ENCODE data around the gene TUSC2. TPM values are rescaled to one million over a fixed set of nuclear protein-coding genes. Genes with fewer than 3 reads are reported as not detected.

TUSC2 gene
- total RNA-seq, 1 experiment from 2014 or later: 34.0 TPM

DNA sequence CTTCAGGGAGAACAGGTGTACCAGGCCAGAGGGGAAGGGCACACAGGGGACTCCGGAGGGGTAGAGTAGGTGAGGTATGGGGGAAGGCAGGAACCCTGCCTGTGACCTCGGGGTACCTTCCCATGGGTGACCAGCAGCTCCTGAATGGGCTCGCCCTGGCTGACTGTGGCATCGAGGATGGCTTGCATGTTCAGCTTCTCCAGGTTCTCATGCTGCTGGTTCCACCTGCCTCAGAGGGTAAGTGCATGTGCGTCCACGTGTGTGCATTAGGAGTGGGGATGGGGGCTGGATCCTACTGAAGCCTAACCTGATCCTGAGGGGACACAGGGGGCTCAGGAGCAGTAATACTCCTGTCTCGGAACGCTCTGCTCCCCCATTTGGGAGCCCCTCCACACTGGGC lies 17.0 kb upstream of the TUSC2 start:
- no peak overlapping the region for H2AFZ ChIP-seq (ENCODE audit: low read depth, low read length, poor library complexity, severe bottlenecking)
- no peaks in the 10 kb centered on the region for H3K9me3 ChIP-seq (ENCODE audit: control insufficient read depth in 1 of 2, insufficient read depth in 1 of 2, low read depth in 1 of 2, low read length in 2 of 2)
- H3K9ac ChIP-seq (ENCODE audit: low read length): no peak overlapping the region
- no peak overlapping the region; the same call in 1 of the 2 replicates for H3K27ac ChIP-seq (ENCODE audit: low read depth, low read length)
- peaks cover 8% of the 10 kb centered on the region for H3K79me2 ChIP-seq (ENCODE audit: insufficient read depth, low read length)
- peaks cover 12 to 47% of the 10 kb centered on the region in 2 experiments for H3K4me1 ChIP-seq (ENCODE audit: control insufficient read depth in 1 of 2, insufficient read depth in 2 of 2, low read length in 2 of 2)
- intact Hi-C loops (cut with micrococcal nuclease): loop anchor here (5.0 kb wide), 1 partner anchor 267 kb away; the partner anchor contains the start of gene CISH
- no peaks in the 10 kb centered on the region for H4K20me1 ChIP-seq (ENCODE audit: insufficient read depth)
- no peaks in the 10 kb centered on the region for H3K27me3 ChIP-seq (ENCODE audit: insufficient read depth, low read length)
- TF ChIP-seq, protein P1, sequence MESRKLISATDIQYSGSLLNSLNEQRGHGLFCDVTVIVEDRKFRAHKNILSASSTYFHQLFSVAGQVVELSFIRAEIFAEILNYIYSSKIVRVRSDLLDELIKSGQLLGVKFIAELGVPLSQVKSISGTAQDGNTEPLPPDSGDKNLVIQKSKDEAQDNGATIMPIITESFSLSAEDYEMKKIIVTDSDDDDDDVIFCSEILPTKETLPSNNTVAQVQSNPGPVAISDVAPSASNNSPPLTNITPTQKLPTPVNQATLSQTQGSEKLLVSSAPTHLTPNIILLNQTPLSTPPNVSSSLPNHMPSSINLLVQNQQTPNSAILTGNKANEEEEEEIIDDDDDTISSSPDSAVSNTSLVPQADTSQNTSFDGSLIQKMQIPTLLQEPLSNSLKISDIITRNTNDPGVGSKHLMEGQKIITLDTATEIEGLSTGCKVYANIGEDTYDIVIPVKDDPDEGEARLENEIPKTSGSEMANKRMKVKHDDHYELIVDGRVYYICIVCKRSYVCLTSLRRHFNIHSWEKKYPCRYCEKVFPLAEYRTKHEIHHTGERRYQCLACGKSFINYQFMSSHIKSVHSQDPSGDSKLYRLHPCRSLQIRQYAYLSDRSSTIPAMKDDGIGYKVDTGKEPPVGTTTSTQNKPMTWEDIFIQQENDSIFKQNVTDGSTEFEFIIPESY (IDR thresholded peaks at IDR 0.05; ENCODE audit: extremely low read depth, insufficient replicate concordance, low read length): no peak
- TF ChIP-seq JUND (IDR thresholded peaks at IDR 0.05): no peak
- no peak for TF ChIP-seq CBX3 (IDR thresholded peaks at IDR 0.05; ENCODE audit: low read depth)
- no peak for TF ChIP-seq ZFX (IDR thresholded peaks at IDR 0.05)
- TF ChIP-seq, protein P2, sequence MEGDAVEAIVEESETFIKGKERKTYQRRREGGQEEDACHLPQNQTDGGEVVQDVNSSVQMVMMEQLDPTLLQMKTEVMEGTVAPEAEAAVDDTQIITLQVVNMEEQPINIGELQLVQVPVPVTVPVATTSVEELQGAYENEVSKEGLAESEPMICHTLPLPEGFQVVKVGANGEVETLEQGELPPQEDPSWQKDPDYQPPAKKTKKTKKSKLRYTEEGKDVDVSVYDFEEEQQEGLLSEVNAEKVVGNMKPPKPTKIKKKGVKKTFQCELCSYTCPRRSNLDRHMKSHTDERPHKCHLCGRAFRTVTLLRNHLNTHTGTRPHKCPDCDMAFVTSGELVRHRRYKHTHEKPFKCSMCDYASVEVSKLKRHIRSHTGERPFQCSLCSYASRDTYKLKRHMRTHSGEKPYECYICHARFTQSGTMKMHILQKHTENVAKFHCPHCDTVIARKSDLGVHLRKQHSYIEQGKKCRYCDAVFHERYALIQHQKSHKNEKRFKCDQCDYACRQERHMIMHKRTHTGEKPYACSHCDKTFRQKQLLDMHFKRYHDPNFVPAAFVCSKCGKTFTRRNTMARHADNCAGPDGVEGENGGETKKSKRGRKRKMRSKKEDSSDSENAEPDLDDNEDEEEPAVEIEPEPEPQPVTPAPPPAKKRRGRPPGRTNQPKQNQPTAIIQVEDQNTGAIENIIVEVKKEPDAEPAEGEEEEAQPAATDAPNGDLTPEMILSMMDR (IDR thresholded peaks at IDR 0.05 in 2 of 3, conservative IDR thresholded peaks at IDR 0.05 in 1 of 3; ENCODE audit: borderline replicate concordance in 1 of 3, insufficient read depth in 1 of 3, low read depth in 2 of 3, low read length in 2 of 3): no peak
- TF ChIP-seq, protein P3, sequence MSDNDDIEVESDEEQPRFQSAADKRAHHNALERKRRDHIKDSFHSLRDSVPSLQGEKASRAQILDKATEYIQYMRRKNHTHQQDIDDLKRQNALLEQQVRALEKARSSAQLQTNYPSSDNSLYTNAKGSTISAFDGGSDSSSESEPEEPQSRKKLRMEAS (IDR thresholded peaks at IDR 0.05): no peak
- no peak for TF ChIP-seq EZH2 (IDR thresholded peaks at IDR 0.05)
- no peak for TF ChIP-seq ELF1 (IDR thresholded peaks at IDR 0.05; ENCODE audit: borderline replicate concordance, low read depth)
- TF ChIP-seq, protein P4, sequence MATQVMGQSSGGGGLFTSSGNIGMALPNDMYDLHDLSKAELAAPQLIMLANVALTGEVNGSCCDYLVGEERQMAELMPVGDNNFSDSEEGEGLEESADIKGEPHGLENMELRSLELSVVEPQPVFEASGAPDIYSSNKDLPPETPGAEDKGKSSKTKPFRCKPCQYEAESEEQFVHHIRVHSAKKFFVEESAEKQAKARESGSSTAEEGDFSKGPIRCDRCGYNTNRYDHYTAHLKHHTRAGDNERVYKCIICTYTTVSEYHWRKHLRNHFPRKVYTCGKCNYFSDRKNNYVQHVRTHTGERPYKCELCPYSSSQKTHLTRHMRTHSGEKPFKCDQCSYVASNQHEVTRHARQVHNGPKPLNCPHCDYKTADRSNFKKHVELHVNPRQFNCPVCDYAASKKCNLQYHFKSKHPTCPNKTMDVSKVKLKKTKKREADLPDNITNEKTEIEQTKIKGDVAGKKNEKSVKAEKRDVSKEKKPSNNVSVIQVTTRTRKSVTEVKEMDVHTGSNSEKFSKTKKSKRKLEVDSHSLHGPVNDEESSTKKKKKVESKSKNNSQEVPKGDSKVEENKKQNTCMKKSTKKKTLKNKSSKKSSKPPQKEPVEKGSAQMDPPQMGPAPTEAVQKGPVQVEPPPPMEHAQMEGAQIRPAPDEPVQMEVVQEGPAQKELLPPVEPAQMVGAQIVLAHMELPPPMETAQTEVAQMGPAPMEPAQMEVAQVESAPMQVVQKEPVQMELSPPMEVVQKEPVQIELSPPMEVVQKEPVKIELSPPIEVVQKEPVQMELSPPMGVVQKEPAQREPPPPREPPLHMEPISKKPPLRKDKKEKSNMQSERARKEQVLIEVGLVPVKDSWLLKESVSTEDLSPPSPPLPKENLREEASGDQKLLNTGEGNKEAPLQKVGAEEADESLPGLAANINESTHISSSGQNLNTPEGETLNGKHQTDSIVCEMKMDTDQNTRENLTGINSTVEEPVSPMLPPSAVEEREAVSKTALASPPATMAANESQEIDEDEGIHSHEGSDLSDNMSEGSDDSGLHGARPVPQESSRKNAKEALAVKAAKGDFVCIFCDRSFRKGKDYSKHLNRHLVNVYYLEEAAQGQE (IDR thresholded peaks at IDR 0.05; ENCODE audit: low read depth): no peak
- TF ChIP-seq ZNF274 (IDR thresholded peaks at IDR 0.05; ENCODE audit: low read depth, low read length): no peak
- no peak for TF ChIP-seq SP1 (IDR thresholded peaks at IDR 0.05; ENCODE audit: low read depth)
- POLR2A ChIA-PET: interaction anchor here (0.6 kb wide), 1 partner anchor 8 kb away, joined by 3 read pairs; no protein-coding TSS in a partner anchor
- peaks cover 0 to 8% of the 10 kb centered on the region in 2 experiments; a peak in 1 of 4 replicates for H3K36me3 ChIP-seq (ENCODE audit: control insufficient read depth in 1 of 2, insufficient read depth in 2 of 2, low read length in 2 of 2)
- DNase-seq (ENCODE audit: low read depth, low spot score): no peak
- no peak overlapping the region for H3K4me3 ChIP-seq (replicated peaks in 1 of 2; ENCODE audit: low read depth in 1 of 2, low read length in 2 of 2)
- no TSS peak for BruUV-seq (replicated peaks)
- peak overlapping the region; percentile 75 for H3K4me2 ChIP-seq (ENCODE audit: low read length)
- RAD21 ChIA-PET (ENCODE audit: low non-redundant PET in 1 of 2, low total read pairs in 2 of 2, uncharacterized antibody in 2 of 2, unreplicated experiment in 2 of 2): no interaction called here
- CTCF ChIA-PET: no interaction called here
- H3K9me2 ChIP-seq (ENCODE audit: insufficient read depth): no peaks in the 10 kb centered on the region
- no peak for ATAC-seq
